HCT116 (cell line): ENCODE data around the gene HSPA4.

Experiments
- POLR2A ChIP-seq: IDR thresholded peaks from 2 replicates; pipeline ENCODE4 v1.7.0; 2011; ENCODE audit warnings: borderline replicate concordance; ENCODE audit not compliant: insufficient read depth, insufficient read length; ENCODE audit errors: extremely low read depth
- POLR2AphosphoS5 ChIP-seq: IDR thresholded peaks from 2 replicates; pipeline ENCODE4 v1.6.1; 2011; ENCODE audit warnings: mild to moderate bottlenecking, low read depth, low read length, moderate library complexity
- RAD21 ChIP-seq: IDR thresholded peaks from 2 replicates; pipeline ENCODE4 v1.6.1; 2012; ENCODE audit warnings: low read depth, mild to moderate bottlenecking
- TF ChIP-seq, protein P1 (sequence below): IDR thresholded peaks from 2 replicates; pipeline ENCODE4 v1.6.1; 2011; ENCODE audit warnings: mild to moderate bottlenecking, low read length, moderate library complexity; ENCODE audit not compliant: insufficient replicate concordance; ENCODE audit errors: extremely low read depth
- TF ChIP-seq, protein P2 (sequence below), 3 experiments: fragments of 200-600 bp in 1 of 3; sonication (generic) in 1 of 3; IDR thresholded peaks in 2 of 3; conservative IDR thresholded peaks in 1 of 3; 2 replicates each; pipeline ENCODE4 v1.5.1; 2012 to 2017; ENCODE audit warnings: low read depth in 2 of 3, low read length in 2 of 3, antibody characterized with exemption in 1 of 3, borderline replicate concordance in 1 of 3, control low read depth in 1 of 3, mild to moderate bottlenecking in 1 of 3, mixed read lengths in 1 of 3, mixed run types in 1 of 3, moderate library complexity in 1 of 3; ENCODE audit not compliant: insufficient read depth in 1 of 3

DNA sequence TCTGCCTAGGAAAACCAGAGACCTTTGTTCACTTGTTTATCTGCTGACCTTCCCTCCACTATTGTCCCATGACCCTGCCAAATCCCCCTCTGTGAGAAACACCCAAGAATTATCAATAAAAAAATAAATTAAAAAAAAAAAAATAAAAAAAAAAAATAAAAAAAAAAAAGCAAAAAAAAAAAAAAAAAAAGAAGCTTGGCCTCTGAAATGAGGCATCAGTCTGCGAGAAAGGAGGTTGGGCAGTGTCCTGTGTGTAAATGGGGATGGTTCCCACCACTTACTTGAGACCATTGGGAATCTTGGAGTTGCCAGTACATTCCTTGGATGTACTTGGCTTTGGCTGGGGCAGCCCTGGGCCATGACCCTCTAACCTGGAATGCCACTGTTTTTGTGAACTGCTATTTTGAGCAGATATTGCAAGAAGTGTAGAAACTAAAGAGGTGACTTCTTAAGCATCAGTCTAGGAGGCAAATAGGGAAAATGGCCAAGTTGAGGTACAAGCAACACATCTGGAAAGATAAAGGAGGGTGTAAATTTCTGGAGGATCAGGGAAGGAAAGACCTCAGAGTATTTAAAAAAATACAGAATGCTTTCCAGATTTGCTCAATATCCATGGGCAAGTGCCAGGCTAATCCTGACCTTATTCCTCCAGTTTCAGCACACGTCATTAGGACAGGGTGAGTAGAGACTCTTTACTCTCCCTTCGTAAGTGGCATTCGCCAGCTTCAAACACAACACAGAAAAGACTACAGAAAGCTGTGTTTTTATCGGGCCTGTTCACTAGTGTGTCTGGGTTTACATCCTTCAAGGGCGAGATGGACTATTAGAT, 58.1 kb downstream of the HSPA4 start:
- TF ChIP-seq RAD21: no peak
- TF ChIP-seq, protein P1, sequence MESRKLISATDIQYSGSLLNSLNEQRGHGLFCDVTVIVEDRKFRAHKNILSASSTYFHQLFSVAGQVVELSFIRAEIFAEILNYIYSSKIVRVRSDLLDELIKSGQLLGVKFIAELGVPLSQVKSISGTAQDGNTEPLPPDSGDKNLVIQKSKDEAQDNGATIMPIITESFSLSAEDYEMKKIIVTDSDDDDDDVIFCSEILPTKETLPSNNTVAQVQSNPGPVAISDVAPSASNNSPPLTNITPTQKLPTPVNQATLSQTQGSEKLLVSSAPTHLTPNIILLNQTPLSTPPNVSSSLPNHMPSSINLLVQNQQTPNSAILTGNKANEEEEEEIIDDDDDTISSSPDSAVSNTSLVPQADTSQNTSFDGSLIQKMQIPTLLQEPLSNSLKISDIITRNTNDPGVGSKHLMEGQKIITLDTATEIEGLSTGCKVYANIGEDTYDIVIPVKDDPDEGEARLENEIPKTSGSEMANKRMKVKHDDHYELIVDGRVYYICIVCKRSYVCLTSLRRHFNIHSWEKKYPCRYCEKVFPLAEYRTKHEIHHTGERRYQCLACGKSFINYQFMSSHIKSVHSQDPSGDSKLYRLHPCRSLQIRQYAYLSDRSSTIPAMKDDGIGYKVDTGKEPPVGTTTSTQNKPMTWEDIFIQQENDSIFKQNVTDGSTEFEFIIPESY: no peak
- TF ChIP-seq POLR2AphosphoS5: no peak
- TF ChIP-seq, protein P2, sequence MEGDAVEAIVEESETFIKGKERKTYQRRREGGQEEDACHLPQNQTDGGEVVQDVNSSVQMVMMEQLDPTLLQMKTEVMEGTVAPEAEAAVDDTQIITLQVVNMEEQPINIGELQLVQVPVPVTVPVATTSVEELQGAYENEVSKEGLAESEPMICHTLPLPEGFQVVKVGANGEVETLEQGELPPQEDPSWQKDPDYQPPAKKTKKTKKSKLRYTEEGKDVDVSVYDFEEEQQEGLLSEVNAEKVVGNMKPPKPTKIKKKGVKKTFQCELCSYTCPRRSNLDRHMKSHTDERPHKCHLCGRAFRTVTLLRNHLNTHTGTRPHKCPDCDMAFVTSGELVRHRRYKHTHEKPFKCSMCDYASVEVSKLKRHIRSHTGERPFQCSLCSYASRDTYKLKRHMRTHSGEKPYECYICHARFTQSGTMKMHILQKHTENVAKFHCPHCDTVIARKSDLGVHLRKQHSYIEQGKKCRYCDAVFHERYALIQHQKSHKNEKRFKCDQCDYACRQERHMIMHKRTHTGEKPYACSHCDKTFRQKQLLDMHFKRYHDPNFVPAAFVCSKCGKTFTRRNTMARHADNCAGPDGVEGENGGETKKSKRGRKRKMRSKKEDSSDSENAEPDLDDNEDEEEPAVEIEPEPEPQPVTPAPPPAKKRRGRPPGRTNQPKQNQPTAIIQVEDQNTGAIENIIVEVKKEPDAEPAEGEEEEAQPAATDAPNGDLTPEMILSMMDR (IDR thresholded peaks at IDR 0.05 in 2 of 3, conservative IDR thresholded peaks at IDR 0.05 in 1 of 3; ENCODE audit: borderline replicate concordance in 1 of 3, insufficient read depth in 1 of 3, low read depth in 2 of 3, low read length in 2 of 3): no peak
- no peak for TF ChIP-seq POLR2A
